Tibial nerve (tissue), 4 donors: ENCODE results near the gene NUP98. TPM values are rescaled to one million over a fixed set of nuclear protein-coding genes. Genes with fewer than 3 reads are reported as not detected.

Experiments used
- DNase-seq, 2 donors: peaks; one replicate each; pipeline ENCODE4 v3.0.0-alpha.2; 2019; ENCODE audit warnings: low spot score in 2 of 2
- H3K27ac ChIP-seq, 4 donors: fragments of 200-600 bp; sonication (generic) in 3 of 4; one replicate each; pipeline ENCODE4 v1.5.1; 2017 to 2019; ENCODE audit warnings: mild to moderate bottlenecking in 1 of 4
- H3K27me3 ChIP-seq, 2 donors: fragments of 200-600 bp; sonication (generic) in 1 of 2; one replicate each; pipeline versions ENCODE4 v1.5.1 to v1.6.0; 2017 to 2019
- H3K36me3 ChIP-seq, 3 donors: fragments of 200-600 bp; sonication (generic); one replicate each; pipeline ENCODE4 v1.5.1; 2018 to 2019
- H3K4me1 ChIP-seq, 4 donors: fragments of 200-600 bp; sonication (generic) in 3 of 4; one replicate each; pipeline ENCODE4 v1.5.1; 2017 to 2019
- H3K4me3 ChIP-seq, 4 donors: fragments of 200-600 bp; sonication (generic) in 3 of 4; one replicate each; pipeline ENCODE4 v1.5.1; 2017 to 2019; ENCODE audit warnings: mild to moderate bottlenecking in 1 of 4, moderate library complexity in 1 of 4
- H3K9me3 ChIP-seq, 4 donors: fragments of 200-600 bp; sonication (generic) in 3 of 4; one replicate each; pipeline ENCODE4 v1.5.1; 2017 to 2019
- EP300 ChIP-seq, 2 donors: sonication (generic); formaldehyde crosslinking; IDR thresholded peaks; one replicate each; pipeline ENCODE4 v1.6.1; 2017; ENCODE audit warnings: antibody characterized with exemption in 2 of 2, mild to moderate bottlenecking in 1 of 2
- POLR2A ChIP-seq, 2 donors: fragments of 450-650 bp; IDR thresholded peaks; one replicate each; pipeline ENCODE4 v1.6.1; 2017; ENCODE audit warnings: antibody characterized with exemption in 2 of 2, mild to moderate bottlenecking in 2 of 2, moderate library complexity in 2 of 2
- WGBS, 2 donors: methylation state at CpG; one replicate each; pipeline ENCODE4 v1.1.5; 2018; 5-methylcytosine and 5-hydroxymethylcytosine counted together
- total RNA-seq, 4 donors: library from RNA; depleted of rRNA; stranded (reverse); fragments of >200 nt; gene quantifications; one replicate each; pipeline ENCODE4 v1.1.0, GENCODE V29; 2016
- TF ChIP-seq, protein P1 (sequence below), 5 experiments: fragments of 200-600 bp in 3 of 5; fragments of 450-650 bp in 2 of 5; sonication (generic) in 3 of 5; IDR thresholded peaks; one replicate each; pipeline ENCODE4 v1.5.1; 2016 to 2019; ENCODE audit warnings: antibody characterized with exemption in 5 of 5, mild to moderate bottlenecking in 3 of 5, moderate library complexity in 2 of 5

NUP98 gene
- total RNA-seq, 4 donors from 2014 or later: 75.3 to 193 (median 115) TPM

DNA sequence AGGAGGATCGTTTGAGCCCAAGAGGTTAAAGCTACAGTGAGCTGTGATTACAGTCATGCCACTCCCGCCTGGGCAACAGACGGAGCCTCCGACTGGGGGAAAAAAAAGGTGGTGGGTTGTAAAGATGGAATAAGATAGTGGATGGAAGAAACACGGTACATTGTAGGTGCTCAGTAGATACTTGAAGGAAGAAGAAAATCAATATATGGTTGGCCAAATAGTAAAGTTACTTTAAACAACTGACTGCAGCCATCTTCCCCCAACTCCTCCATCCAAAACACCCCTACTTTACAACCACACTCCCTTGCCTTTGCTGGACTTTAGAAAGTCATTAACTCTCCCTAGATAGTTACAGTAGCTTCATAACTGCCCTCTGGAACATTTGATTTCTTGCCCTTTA lies 2.5 kb upstream of the NUP98 start:
- Histone ChIP-seq H3K4me1 (peaks cover 0 to 29% (median 15%) of the 10 kb centered on the region in 4 donors), H3K27ac (no peak overlapping the region), H3K9me3 (no peaks in the 10 kb centered on the region), H3K36me3 (no peaks in the 10 kb centered on the region), H3K4me3 (no peak overlapping the region), H3K27me3 (no peaks in the 10 kb centered on the region)
- no peak for DNase-seq
- 61 to 75% methylated on average over 5 of the region's 5 CpGs for WGBS, 2 donors
- TF ChIP-seq POLR2A (IDR thresholded peaks at IDR 0.05): no peak
- TF ChIP-seq EP300 (IDR thresholded peaks at IDR 0.05): no peak

DNA sequence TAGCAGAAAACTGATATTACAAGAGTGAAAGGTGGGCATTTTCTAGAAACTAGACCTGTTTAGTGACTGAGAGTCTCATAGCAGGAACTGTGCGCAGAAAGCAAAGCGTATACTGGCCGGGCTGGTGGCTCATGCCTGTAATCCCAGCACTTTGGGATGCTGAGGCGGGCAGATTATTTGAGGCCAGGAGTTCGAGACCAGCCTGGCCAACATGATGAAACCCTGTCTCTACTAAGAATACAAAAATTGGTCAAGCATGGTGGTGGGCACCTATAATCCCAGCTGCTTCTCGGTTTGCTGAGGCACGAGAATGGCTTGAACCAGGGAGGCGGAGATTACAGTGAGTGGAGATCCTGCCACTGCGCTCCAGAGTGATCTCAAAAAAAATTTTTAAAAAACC lies 1.8 kb upstream of the NUP98 start:
- H3K27ac ChIP-seq: peak overlapping the region in 1 of 4 donors; percentile 99
- H3K4me1 ChIP-seq: peaks cover 0 to 37% (median 15%) of the 10 kb centered on the region in 4 donors
- no peak for DNase-seq
- TF ChIP-seq, protein P1, sequence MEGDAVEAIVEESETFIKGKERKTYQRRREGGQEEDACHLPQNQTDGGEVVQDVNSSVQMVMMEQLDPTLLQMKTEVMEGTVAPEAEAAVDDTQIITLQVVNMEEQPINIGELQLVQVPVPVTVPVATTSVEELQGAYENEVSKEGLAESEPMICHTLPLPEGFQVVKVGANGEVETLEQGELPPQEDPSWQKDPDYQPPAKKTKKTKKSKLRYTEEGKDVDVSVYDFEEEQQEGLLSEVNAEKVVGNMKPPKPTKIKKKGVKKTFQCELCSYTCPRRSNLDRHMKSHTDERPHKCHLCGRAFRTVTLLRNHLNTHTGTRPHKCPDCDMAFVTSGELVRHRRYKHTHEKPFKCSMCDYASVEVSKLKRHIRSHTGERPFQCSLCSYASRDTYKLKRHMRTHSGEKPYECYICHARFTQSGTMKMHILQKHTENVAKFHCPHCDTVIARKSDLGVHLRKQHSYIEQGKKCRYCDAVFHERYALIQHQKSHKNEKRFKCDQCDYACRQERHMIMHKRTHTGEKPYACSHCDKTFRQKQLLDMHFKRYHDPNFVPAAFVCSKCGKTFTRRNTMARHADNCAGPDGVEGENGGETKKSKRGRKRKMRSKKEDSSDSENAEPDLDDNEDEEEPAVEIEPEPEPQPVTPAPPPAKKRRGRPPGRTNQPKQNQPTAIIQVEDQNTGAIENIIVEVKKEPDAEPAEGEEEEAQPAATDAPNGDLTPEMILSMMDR (IDR thresholded peaks at IDR 0.05): no peak
- no peak for TF ChIP-seq POLR2A (IDR thresholded peaks at IDR 0.05)
- TF ChIP-seq EP300 (IDR thresholded peaks at IDR 0.05): no peak
- H3K36me3 ChIP-seq: peaks cover 0 to 5% (median 0%) of the 10 kb centered on the region in 3 donors
- no peak overlapping the region for H3K4me3 ChIP-seq
- WGBS, 2 donors: 86 to 96% methylated on average over 9 of the region's 9 CpGs
- H3K9me3 ChIP-seq: no peaks in the 10 kb centered on the region
- no peaks in the 10 kb centered on the region for H3K27me3 ChIP-seq

DNA sequence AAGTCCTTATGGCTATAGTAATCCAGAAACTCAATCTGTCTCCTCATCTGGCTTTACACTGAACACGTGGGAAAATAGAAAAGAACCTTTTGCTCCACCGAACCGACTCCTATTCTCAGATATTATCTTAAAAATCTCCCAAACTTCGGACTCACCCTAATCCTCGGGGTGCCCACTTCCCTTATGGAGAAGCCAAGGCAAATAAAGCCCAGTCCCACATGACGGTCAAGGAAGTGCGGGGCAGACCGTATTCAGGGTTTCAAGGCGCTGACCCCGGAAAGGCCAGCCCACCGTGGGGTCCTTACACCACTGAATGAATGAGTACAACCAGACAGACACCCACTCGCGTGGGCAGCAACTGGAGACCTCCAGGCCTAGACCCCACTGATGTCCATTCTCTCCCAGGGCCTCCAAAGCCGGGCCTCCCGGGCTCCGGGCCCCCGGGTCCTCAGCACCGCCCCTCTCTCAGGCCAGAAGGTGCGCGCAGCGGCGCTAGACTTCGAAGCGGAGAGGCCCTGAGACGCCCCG lies 489 bp downstream of the NUP98 start:
- H3K36me3 ChIP-seq: peaks cover 0 to 26% (median 7%) of the 10 kb centered on the region in 3 donors
- no peak for DNase-seq
- no peaks in the 10 kb centered on the region for H3K9me3 ChIP-seq
- WGBS, 2 donors: 0 to 1% methylated on average over 24 to 25 of the region's 26 CpGs
- peaks cover 0 to 39% (median 15%) of the 10 kb centered on the region in 4 donors for H3K4me1 ChIP-seq
- H3K27ac ChIP-seq: peak overlapping the region; percentile 92 to 99 (median 98)
- TF ChIP-seq POLR2A (IDR thresholded peaks at IDR 0.05) (no peak), EP300 (IDR thresholded peaks at IDR 0.05) (no peak)
- TF ChIP-seq, protein P1 (IDR thresholded peaks at IDR 0.05): no peak
- no peaks in the 10 kb centered on the region for H3K27me3 ChIP-seq
- H3K4me3 ChIP-seq: peak overlapping the region; percentile 67 to 98 (median 86)

DNA sequence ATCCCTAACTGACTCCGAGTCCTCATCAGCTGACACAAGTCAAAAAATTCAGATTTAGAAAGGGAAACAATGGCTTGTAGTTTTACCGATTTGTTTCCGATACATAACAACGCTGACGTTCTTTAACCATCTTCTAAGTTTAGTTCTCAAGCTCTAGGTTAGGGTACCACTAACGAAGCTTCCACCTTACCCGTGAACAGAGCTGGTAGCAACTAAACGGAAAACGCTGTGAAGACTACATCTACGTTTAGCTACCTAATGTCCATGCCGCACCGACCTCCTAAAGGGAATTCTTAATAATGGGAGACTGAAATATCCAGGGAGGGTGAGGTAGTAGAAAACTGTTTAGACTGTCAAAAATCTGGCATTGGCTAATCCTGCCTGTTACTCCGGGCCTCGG lies 1.0 kb downstream of the NUP98 start:
- H3K27ac ChIP-seq: peak overlapping the region; percentile 92 to 99 (median 98)
- TF ChIP-seq POLR2A (IDR thresholded peaks at IDR 0.05) (no peak), EP300 (IDR thresholded peaks at IDR 0.05) (no peak)
- TF ChIP-seq, protein P1 (IDR thresholded peaks at IDR 0.05): no peak
- 10 to 11% methylated on average over 14 of the region's 14 CpGs for WGBS, 2 donors
- H3K9me3 ChIP-seq: no peaks in the 10 kb centered on the region
- peaks cover 0 to 31% (median 7%) of the 10 kb centered on the region in 3 donors for H3K36me3 ChIP-seq
- peak overlapping the region; percentile 67 to 98 (median 86) for H3K4me3 ChIP-seq
- peaks cover 0 to 39% (median 15%) of the 10 kb centered on the region in 4 donors for H3K4me1 ChIP-seq
- no peak for DNase-seq
- no peaks in the 10 kb centered on the region for H3K27me3 ChIP-seq

DNA sequence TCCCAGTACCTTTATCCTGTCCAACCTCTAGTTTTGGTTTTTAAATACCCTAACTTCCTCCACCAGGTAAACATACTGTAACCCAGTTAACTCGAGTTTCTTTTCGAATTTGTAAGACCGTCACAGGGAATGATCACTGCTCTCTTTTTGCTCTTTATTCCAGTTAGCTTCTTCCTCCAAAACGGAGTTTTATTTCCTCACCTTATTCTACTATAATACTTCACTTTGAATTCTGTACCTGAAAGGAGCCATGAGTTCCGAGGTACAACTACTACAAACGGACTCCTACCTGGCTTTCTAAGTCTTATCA lies 1.4 kb downstream of the NUP98 start:
- Histone ChIP-seq H3K36me3 (peaks cover 0 to 35% (median 7%) of the 10 kb centered on the region in 3 donors), H3K27me3 (no peaks in the 10 kb centered on the region), H3K4me1 (peaks cover 0 to 39% (median 15%) of the 10 kb centered on the region in 4 donors), H3K27ac (peak overlapping the region in 3 of 4 donors; percentile 97 to 99 (median 99)), H3K9me3 (no peaks in the 10 kb centered on the region), H3K4me3 (peak overlapping the region; percentile 67 to 98 (median 86))
- DNase-seq: no peak
- TF ChIP-seq, protein P1 (IDR thresholded peaks at IDR 0.05): no peak
- TF ChIP-seq POLR2A (IDR thresholded peaks at IDR 0.05) (no peak), EP300 (IDR thresholded peaks at IDR 0.05) (no peak)
- WGBS, 2 donors: 48 to 58% methylated on average over 6 of the region's 6 CpGs
